Gastroesophageal sphincter (tissue), 4 donors: ENCODE measurements around the gene KIAA1958. TPM values are rescaled to one million over a fixed set of nuclear protein-coding genes. Genes with fewer than 3 reads are reported as not detected.

Source experiments
- ATAC-seq: fragments of 150-250 bp; one replicate; pipeline ENCODE4 v1.9.1; 2016; ENCODE audit warnings: mild to moderate bottlenecking, moderate library complexity
- H3K27ac ChIP-seq, 4 donors: fragments of 200-600 bp; sonication (generic) in 3 of 4; 1 replicate in 3 of 4; 2 replicates in 1 of 4; pipeline ENCODE4 v1.5.1; 2016 to 2019
- H3K27me3 ChIP-seq: fragments of 200-600 bp; sonication (generic); one replicate; pipeline ENCODE4 v1.5.1; 2019
- H3K36me3 ChIP-seq, 2 donors: fragments of 200-600 bp; sonication (generic); one replicate each; pipeline ENCODE4 v1.5.1; 2019; ENCODE audit warnings: control low read depth in 1 of 2
- H3K4me1 ChIP-seq, 3 donors: fragments of 200-600 bp; sonication (generic); 1 replicate in 2 of 3; 2 replicates in 1 of 3; pipeline ENCODE4 v1.5.1; 2016 to 2019; ENCODE audit warnings: control low read depth in 2 of 3
- H3K4me3 ChIP-seq, 2 donors: fragments of 200-600 bp; sonication (generic); one replicate each; pipeline ENCODE4 v1.5.1; 2019; ENCODE audit warnings: mild to moderate bottlenecking in 1 of 2, moderate library complexity in 1 of 2
- H3K9me3 ChIP-seq, 3 donors: fragments of 200-600 bp; sonication (generic); one replicate each; pipeline ENCODE4 v1.5.1; 2017 to 2019; ENCODE audit warnings: control low read depth in 2 of 3
- EP300 ChIP-seq: sonication (generic); formaldehyde crosslinking; IDR thresholded peaks from one replicate; pipeline ENCODE4 v1.6.1; 2017; ENCODE audit warnings: antibody characterized with exemption, mild to moderate bottlenecking
- POLR2A ChIP-seq, 2 donors: fragments of 450-650 bp; IDR thresholded peaks; one replicate each; pipeline ENCODE4 v1.6.1; 2017; ENCODE audit warnings: antibody characterized with exemption in 2 of 2, mild to moderate bottlenecking in 2 of 2, moderate library complexity in 1 of 2
- POLR2AphosphoS5 ChIP-seq: sonication (generic); formaldehyde crosslinking; IDR thresholded peaks from one replicate; pipeline ENCODE4 v1.6.1; 2017; ENCODE audit warnings: antibody characterized with exemption
- WGBS, 2 donors: methylation state at CpG; one replicate each; pipeline ENCODE4 v1.1.5; 2018; ENCODE audit warnings: low coverage in 1 of 2; 5-methylcytosine and 5-hydroxymethylcytosine counted together
- total RNA-seq, 4 donors: library from RNA; depleted of rRNA; stranded (reverse); fragments of >200 nt; gene quantifications; one replicate each; pipeline ENCODE4 v1.1.0, GENCODE V29; 2016
- TF ChIP-seq, protein P1 (sequence below), 4 experiments: fragments of 200-600 bp in 2 of 4; fragments of 450-650 bp in 2 of 4; sonication (generic) in 1 of 4; IDR thresholded peaks; one replicate each; pipeline ENCODE4 v1.5.1; 2017 to 2019; ENCODE audit warnings: antibody characterized with exemption in 4 of 4, mild to moderate bottlenecking in 2 of 4, moderate library complexity in 2 of 4

KIAA1958 gene
- total RNA-seq, 4 donors from 2014 or later: 3.5 to 8.4 (median 3.9) TPM

DNA sequence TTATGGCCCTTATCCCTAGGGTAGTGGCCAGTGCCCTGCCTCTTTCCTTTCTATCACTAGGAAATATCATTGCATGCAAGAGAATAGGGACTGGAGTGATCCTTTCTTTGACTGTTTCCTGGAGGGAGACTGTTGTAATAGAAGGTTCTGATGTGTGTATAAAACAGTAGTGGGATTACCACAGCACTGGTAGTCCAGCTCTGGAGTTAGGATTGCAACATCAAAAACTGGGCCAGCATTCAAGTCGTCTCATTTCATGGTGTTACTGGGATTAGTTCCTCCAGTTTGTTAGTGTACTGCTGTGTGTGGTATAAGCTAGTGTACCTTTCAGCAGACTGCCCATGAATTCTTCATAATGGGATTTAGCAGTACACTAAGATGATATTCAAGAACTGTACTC lies 45.8 kb downstream of the KIAA1958 start:
- Histone ChIP-seq H3K4me1 (no peaks in the 10 kb centered on the region), H3K9me3 (no peaks in the 10 kb centered on the region), H3K27ac (no peak overlapping the region), H3K4me3 (no peak overlapping the region), H3K36me3 (no peaks in the 10 kb centered on the region), H3K27me3 (no peaks in the 10 kb centered on the region)
- ATAC-seq: peak; percentile 73
- WGBS, 2 donors: 13% methylated on average over 1 of the region's 1 CpG; no CpG with 5 or more reads in 1 of the 2 donors
- TF ChIP-seq POLR2AphosphoS5 (no peak), EP300 (no peak), POLR2A (IDR thresholded peaks at IDR 0.05) (no peak)
- TF ChIP-seq, protein P1, sequence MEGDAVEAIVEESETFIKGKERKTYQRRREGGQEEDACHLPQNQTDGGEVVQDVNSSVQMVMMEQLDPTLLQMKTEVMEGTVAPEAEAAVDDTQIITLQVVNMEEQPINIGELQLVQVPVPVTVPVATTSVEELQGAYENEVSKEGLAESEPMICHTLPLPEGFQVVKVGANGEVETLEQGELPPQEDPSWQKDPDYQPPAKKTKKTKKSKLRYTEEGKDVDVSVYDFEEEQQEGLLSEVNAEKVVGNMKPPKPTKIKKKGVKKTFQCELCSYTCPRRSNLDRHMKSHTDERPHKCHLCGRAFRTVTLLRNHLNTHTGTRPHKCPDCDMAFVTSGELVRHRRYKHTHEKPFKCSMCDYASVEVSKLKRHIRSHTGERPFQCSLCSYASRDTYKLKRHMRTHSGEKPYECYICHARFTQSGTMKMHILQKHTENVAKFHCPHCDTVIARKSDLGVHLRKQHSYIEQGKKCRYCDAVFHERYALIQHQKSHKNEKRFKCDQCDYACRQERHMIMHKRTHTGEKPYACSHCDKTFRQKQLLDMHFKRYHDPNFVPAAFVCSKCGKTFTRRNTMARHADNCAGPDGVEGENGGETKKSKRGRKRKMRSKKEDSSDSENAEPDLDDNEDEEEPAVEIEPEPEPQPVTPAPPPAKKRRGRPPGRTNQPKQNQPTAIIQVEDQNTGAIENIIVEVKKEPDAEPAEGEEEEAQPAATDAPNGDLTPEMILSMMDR (IDR thresholded peaks at IDR 0.05): no peak

- Histone ChIP-seq H3K4me1 (no peaks in the 10 kb centered on the region), H3K27ac (no peak overlapping the region), H3K27me3 (no peaks in the 10 kb centered on the region), H3K36me3 (no peaks in the 10 kb centered on the region), H3K4me3 (no peak overlapping the region), H3K9me3 (no peaks in the 10 kb centered on the region)
- no peak for ATAC-seq
- WGBS, 2 donors: 87 to 96% methylated on average over 3 of the region's 3 CpGs
- TF ChIP-seq, protein P1 (IDR thresholded peaks at IDR 0.05): no peak
- TF ChIP-seq POLR2AphosphoS5: no peak
- no peak for TF ChIP-seq EP300
- no peak for TF ChIP-seq POLR2A (IDR thresholded peaks at IDR 0.05)
Measured at GRCh38 chr9:112533660-112534059, 47.0 kb downstream of the KIAA1958 start.

DNA sequence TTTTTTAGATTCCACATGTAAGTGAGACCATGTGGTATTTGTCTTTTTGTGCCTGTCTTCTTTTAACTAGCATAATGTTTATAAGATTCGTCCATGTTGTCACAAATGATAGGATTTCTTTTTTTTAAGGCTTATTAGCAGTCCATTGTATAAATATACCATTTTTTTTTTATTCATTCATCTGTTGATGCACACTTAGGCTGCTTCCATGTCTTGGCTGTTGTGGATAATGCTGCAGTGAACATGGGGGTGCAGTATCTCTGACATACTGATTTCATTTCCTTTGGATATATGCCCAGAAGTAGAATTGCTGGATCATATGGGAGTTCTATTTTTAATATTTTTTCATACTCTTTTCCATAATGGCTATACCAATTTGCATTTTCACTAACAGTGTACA lies 48.7 kb downstream of the KIAA1958 start:
- no peaks in the 10 kb centered on the region for H3K27me3 ChIP-seq
- TF ChIP-seq POLR2AphosphoS5: no peak
- no peak for TF ChIP-seq EP300
- TF ChIP-seq, protein P1 (IDR thresholded peaks at IDR 0.05): no peak
- TF ChIP-seq POLR2A (IDR thresholded peaks at IDR 0.05): no peak

GRCh38 chr9:112535811-112536210 lies 49.2 kb downstream of the KIAA1958 start:
- no peak for TF ChIP-seq POLR2A (IDR thresholded peaks at IDR 0.05)
- TF ChIP-seq EP300: no peak
- WGBS, 2 donors: 75% methylated on average over 1 of the region's 1 CpG; no CpG with 5 or more reads in 1 of the 2 donors
- no peak for ATAC-seq

More for the DNA sequence above, 48.7 kb downstream of the KIAA1958 start:
- H3K9me3 ChIP-seq: no peaks in the 10 kb centered on the region
- WGBS, 2 donors: 0 to 10% methylated on average over 1 of the region's 1 CpG
- H3K4me3 ChIP-seq: no peak overlapping the region
- H3K36me3 ChIP-seq: no peaks in the 10 kb centered on the region
- no peak for ATAC-seq
- H3K4me1 ChIP-seq: no peaks in the 10 kb centered on the region
- no peak overlapping the region for H3K27ac ChIP-seq

DNA sequence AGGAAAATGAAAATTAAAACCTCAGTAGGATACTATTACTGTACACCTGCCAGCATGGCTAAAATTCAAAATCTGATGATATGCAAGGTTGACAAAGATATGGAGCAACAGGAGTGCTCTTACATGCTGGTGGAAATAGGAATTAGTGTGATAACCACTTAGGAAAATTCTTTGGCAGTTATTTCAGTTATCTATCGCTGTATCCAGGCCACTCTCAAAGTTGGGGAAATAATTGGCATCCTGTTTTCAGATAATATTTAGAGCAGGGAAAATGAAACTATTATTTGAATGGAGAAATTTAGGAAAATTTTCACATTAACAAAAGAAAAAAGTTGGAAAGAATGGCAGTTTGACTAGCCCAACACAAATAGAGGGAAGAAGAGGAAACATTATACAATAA lies 50.9 kb downstream of the KIAA1958 start:
- Histone ChIP-seq H3K4me1 (no peaks in the 10 kb centered on the region), H3K27ac (no peak overlapping the region), H3K27me3 (no peaks in the 10 kb centered on the region), H3K36me3 (no peaks in the 10 kb centered on the region), H3K9me3 (no peaks in the 10 kb centered on the region), H3K4me3 (no peak overlapping the region)
- TF ChIP-seq EP300: no peak
- no peak for TF ChIP-seq POLR2A (IDR thresholded peaks at IDR 0.05)
- TF ChIP-seq POLR2AphosphoS5: no peak
- TF ChIP-seq, protein P1 (IDR thresholded peaks at IDR 0.05): no peak
- WGBS, 2 donors: 88 to 90% methylated on average over 1 of the region's 1 CpG
- no peak for ATAC-seq

More at GRCh38 chr9:112535811-112536210, 49.2 kb downstream of the KIAA1958 start:
- no peaks in the 10 kb centered on the region for H3K36me3 ChIP-seq
- H3K9me3 ChIP-seq: no peaks in the 10 kb centered on the region
- no peaks in the 10 kb centered on the region for H3K27me3 ChIP-seq
- H3K27ac ChIP-seq: no peak overlapping the region
- no peaks in the 10 kb centered on the region for H3K4me1 ChIP-seq
- H3K4me3 ChIP-seq: no peak overlapping the region
